Central memory CD4-positive, alpha-beta T cell (primary cell): ENCODE measurements around the gene CALHM1.

ENCODE experiments used
- DNase-seq: peaks from one replicate; pipeline ENCODE4 v3.0.0; 2022

Gene CALHM1

DNA sequence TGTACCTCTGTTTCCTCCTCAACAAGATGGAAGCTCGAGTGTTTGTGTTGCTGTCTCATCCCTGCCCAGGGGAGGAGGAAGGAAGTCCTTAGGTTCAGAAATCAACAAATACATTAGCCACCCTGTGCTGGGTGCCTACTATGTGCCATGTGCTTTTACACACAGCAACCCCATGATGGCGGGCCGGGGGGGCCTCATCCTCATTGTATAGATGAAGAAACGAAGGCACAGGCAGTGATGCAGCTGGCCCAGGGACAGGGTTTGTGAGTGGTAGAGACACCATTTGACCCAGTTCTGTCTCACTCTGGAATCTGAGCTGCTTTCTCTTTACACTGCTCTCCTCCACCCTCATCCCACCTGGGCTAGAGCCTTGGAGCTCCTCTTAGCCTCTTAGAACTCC is 4.7 kb downstream of the CALHM1 start:
- no peak for DNase-seq

DNA sequence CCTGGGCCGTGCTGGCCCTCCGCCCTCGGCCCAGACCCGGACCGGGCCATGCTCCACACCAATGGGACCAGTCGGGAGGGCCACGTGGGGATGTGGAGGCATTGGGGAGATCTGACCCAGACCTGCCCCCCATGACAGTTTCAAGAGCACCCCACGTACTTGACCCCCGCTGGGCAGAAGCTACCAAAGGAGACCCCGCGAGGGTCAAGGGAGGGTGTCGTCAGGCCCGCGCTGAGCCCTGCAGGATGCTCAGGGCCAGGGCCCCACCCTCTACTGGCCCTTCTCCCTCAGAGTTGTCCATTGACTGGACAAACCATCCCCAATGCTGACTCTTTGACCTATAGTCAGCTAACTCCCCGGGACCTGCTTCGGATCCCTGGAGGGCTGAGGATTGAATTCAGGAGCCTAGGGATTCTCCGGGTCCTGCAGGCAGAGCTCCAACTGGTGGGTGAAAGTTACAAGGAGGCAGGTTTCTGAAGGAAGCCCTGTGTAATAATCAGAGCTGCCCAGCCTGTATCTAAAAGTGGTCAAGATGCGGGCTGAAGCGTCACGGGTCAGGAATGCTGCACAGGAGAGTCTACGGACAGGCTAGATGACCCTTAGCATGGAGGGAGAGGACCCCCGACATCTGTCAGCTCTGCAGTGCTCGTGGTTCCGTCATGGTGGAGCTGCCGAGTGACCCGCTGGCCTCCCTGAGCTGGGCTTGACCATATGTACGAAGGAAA is 6.0 kb downstream of the CALHM1 start:
- DNase-seq: no peak

- peak; percentile 42 for DNase-seq
Observed at GRCh38 chr10:103451831-103452505, 6.7 kb downstream of the CALHM1 start, which contains the start of gene CALHM2. TSS of gene CALHM2 (minus strand) at chr10:103452370. CDS start at chr10:103449941, 2,429 bp downstream.

DNA sequence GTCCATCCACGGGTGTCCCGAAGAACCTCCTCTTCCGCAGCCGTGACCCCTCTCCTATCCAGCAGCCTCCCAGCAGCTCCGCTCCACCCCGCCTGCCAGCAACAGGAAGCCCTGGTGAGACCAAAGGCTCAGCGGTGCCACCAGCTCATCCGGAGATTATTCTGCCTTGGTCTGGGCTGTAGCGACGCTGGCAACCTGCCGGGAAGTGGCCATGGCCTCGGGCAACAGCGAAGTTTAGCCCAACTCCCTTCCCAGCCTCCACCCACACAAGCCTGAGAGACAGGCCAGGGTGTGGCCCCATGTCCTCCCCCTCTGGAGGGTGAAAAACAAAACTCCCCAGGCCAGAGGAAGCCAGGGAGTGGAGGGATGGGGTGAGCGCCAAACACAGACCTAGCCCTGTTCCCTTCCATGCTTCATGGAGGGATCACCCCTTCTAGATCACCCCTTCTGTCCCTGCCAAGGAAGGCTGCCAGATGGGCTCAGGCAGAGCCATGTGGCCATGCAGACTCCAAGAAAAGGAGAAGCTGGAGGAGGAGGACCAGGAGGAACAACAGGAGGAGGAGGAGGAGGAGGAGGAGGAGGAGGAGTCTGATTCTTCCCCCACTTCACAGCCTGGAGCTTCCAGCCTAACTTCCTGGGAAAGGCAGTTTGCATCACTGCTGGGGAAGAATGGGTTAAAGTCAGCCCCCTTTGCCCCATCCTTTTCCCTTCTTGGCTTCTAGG is 7.4 kb downstream of the CALHM1 start:
- DNase-seq: peak; percentile 54

DNA sequence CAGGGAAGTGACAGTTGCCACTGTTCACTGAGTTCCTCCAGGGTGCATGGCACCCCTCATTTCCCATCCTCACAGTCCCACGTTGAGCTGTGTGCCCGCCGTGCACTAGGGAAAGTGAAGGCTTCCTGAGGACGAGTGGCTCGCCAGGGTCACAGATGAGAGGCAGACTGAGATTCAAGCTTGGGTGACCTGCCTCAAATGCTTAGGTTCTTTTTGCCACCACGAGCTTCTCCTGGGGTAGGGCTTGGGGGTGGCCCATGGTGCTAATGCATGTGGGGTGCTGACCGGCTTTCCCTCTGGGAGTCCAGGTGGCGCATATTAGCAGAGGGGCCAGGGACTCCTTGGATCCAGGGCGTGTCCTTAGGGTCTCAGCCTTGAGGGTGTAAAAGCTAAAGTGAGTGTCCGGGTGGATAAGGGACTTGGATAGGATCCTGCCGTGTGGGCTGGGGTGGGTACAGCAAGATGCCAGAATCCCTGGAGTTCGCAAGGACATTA is 8.5 kb downstream of the CALHM1 start:
- DNase-seq: no peak

DNA sequence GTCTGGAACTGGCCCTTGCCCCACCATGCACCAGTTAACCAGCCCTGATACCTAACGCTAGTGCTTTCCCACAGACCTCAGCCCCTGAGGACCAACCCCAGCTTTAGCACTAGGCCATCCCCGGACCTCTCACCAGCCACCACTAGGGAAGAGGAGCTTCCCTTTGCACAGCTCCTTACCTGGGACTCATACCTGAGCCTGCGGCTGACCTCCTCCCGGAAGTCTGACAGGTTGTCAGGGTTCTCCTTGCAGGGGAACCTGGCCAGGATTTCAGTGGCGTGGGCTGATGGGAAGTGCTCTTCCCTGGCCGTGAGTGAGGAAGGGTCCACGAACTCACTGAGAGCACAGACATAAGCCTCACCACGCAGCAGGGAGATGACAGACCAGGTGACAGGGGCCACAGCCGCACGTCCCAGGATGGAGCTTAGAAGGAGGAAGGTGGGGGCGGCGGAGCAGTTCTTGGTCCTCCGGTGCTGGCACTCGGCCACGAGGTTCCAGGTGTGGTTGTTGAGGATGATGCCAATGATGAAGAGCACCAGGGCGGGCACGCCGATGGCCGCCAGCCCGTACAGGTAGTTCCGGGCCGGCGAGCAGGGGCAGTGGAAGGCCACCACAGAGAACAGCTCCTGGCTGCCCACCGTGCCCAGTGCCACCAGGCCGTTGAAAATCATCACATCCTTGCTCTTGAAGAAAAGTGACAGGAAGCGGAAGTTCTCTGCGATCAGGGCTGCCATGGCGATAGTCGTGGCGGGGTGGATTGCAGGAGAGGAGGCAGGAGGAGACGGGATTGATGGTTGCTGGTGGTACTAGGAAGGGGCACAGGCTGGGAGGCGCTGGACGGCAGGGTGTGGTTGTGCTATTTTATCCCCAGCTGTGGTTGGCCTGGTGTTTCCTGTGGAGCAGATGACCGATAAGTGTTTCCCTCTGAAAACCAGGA is 9.2 kb downstream of the CALHM1 start:
- no peak for DNase-seq

- DNase-seq: no peak
Observed at GRCh38 chr10:103448746-103449145, 10.0 kb downstream of the CALHM1 start.

GRCh38 chr10:103447187-103447586 is 11.5 kb downstream of the CALHM1 start:
- DNase-seq: no peak

DNA sequence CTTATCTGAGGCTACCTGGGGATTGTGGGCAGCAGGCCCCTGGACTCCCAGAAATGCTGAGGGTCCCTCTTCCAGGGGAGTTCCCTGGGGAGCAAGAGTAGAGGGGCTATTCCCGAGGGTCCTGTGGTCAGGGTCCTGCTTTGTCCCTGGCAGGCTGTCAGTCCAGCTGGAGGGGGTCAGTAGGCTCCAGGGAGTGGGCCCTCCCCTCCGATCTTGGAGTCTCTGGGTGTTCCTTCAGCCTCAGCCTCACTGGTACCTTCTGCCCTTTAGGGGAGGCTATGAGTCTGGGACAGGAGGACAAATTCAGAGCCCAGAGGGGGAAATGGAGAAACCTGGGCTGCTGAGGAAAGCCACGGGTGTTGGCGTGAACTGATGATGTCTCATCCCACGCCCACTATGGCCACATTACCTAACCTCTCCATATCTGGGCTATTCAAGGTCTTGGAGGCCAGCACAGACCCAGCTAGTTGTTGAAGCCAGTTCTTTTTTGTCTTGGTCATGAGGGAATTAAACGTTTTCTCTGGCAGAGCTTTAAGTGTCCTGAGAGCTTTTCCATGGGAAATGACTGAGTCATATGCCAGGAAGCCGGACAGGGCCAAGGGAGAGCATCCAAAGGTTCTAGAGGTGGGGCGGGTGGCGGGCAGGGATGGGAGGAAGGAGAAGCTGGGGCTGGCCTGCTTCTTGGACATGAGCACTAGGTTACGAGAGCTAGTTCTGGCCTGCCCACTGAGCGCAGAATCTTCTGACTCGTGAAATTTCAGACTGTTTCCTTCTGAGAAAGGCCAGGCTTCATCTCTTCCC is 12.7 kb downstream of the CALHM1 start:
- DNase-seq: no peak

DNA sequence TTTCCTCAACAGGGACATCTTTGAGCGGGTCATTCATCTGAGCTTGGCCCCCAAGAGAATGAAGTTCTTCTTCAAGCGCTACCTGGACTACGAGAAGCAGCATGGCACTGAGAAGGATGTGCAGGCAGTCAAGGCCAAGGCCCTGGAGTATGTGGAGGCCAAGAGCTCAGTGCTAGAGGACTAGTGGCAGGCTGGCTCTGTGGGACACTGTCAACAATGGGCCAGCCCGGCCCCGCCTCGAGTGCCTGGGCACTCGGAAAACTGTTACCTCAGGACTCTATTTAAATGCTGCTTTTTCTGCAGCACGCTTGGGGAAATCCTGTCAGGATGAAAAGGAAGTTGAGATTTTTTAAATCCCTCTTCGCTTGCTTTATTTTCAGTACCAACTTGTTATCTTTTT is 13.3 kb downstream of the CALHM1 start:
- no peak for DNase-seq

DNA sequence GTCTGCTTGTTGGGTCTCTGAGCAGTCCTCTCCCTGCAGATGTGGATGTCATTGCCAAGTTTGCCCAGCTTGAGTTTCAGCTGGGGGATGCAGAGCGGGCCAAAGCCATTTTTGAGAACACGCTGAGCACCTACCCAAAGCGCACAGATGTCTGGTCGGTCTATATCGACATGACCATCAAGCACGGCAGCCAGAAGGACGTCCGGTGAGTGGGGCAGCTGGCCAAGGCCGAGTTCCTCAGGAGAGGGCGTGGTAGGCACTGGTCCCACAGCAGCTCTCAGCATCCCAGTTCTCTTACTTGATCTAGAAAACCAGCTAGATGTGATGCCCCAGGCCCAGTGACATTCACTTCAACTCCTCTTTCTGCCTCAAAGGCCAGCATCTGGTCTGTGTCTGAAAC is 14.2 kb downstream of the CALHM1 start:
- no peak for DNase-seq

DNA sequence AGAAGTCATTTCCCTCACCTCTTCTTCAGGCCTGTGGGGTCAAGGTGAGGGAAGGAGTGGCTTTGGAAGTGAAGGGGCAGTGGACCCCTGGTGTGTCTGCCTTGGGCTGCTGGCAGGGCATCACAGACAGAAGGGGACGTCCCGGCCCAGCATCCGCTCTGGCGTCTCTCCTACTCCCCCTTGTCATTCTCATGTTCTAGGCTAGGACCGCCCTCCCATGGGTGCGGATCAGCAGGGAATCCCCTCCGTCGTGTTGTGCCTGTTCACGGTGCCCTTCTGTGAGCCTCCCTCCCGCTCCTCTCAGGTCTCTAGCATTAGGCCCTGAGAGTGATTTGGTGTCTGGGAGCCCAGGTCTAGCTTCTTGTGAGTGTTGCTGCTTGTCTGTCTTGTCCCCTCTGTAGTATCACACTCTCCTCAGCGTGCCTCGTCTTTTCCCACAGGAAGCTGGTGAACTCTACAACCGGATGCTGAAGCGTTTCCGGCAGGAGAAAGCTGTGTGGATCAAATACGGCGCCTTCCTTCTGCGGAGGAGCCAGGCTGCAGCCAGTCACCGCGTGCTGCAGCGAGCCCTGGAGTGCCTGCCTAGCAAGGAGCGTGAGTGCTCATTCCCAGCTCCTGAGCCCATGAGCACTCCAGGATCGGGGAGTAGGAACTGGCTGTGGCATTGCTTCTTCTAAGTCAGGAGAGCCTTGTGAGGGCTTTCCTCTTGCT is 15.1 kb downstream of the CALHM1 start:
- DNase-seq: no peak

GRCh38 chr10:103442031-103442461 is 16.7 kb downstream of the CALHM1 start:
- DNase-seq: no peak

- DNase-seq: no peak
Observed at GRCh38 chr10:103441611-103442010, 17.1 kb downstream of the CALHM1 start.

DNA sequence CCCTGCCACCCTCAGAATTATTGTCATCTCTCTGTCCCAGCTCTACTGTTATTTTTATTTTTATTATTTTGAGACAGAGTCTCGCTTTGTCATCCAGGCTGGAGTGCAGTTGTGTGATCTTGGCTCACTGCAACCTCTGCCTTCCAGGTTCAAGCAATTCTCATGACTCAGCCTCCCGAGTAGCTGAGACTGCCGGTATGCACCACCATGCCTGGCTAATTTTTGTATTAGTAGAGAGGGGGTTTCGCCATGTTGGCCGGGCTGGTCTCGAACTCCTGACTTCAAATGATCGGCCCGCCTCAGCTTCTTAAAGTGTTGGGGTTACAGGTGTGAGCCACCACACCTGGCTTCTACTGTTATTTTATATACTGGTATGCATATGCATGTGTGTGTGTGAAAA is 17.5 kb downstream of the CALHM1 start:
- no peak for DNase-seq

DNA sequence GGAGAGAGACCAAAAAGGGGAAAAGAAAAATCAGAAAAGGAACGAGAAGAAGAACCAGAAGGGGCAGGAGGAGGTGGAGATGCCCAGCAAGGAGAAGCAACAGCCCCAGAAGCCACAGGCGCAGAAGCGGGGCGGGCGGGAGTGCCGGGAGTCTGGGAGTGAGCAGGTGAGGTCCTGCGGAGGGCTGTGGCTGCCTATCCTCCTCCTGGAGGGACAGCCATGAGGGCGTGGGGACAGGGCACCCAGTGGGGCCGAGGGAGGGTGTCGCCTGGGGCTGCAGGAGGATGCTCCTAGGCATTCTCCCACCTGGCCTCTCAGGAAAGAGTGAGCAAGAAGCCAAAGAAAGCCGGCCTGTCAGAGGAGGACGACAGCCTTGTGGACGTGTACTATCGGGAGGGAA is 18.3 kb downstream of the CALHM1 start:
- DNase-seq: no peak

DNA sequence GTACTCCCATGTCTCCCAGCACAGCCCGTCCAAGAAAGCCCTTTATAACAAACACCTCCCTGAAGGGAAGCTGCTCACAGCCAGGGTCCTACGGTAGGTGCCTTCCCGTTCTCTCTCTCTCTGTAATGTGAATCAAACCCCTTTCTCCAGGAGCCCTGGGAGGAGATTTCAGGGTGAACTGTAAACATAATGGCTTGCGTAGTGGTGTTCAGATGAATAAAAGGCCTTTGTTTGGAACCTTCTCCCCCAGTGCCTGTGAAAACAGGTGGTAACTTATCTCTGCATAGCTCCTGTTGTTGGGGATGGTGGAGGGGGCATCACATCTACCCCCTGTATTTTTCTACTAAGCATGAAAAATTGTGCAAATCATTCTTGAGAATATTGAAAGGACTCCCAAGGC is 18.9 kb downstream of the CALHM1 start:
- DNase-seq: no peak

DNA sequence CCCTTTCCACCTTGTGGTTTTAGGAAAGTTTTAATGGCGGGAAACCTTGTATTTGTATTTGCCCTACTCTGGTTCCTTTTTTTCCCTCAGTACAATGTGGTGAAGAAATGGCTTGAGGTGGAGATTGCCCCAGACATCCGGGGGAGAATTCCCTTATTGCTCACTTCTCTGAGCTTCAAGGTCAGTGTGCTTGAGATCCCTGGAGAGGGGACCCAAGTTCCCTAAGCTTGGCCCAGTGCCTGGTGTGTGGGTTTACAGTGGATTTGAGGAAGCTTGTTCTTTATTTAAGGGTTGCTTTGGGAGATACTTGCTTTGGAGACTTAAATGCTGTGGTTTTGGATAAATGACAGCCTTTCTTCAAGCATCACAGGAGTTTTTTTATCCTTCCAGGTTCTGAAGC is 24.8 kb downstream of the CALHM1 start:
- no peak for DNase-seq

- DNase-seq: no peak
Observed at GRCh38 chr10:103431902-103432301, 26.8 kb downstream of the CALHM1 start.

GRCh38 chr10:103429647-103430046 is 29.1 kb downstream of the CALHM1 start:
- peak; percentile 15 for DNase-seq
